T-helper 2 cell treated with Interferon-gamma antibody and Interleukin-4, amounts not matched to agents 100 ng/mL and 5 ng/mL, for 36 hours (primary cell): ENCODE results near the gene NAA25. TPM values are rescaled to one million over a fixed set of nuclear protein-coding genes. Genes with fewer than 3 reads are reported as not detected.
"Not testable (repeated sequence)": the region's sequence is repeated elsewhere in the genome, so short reads cannot be mapped to it uniquely, and the experiment has no call there.

ENCODE experiments used
- intact Hi-C: fragments of 100-400 bp; cut with micrococcal nuclease; formaldehyde crosslinking; loops from one replicate; pipeline ENCODE4 v1.15.1; 2023
- total RNA-seq: library from RNA; stranded (reverse); gene quantifications from 2 replicates; pipeline ENCODE4 v1.2.3, GENCODE V29; 2022

The NAA25 gene
- total RNA-seq, 1 donor from 2014 or later, result 33.6 TPM

DNA sequence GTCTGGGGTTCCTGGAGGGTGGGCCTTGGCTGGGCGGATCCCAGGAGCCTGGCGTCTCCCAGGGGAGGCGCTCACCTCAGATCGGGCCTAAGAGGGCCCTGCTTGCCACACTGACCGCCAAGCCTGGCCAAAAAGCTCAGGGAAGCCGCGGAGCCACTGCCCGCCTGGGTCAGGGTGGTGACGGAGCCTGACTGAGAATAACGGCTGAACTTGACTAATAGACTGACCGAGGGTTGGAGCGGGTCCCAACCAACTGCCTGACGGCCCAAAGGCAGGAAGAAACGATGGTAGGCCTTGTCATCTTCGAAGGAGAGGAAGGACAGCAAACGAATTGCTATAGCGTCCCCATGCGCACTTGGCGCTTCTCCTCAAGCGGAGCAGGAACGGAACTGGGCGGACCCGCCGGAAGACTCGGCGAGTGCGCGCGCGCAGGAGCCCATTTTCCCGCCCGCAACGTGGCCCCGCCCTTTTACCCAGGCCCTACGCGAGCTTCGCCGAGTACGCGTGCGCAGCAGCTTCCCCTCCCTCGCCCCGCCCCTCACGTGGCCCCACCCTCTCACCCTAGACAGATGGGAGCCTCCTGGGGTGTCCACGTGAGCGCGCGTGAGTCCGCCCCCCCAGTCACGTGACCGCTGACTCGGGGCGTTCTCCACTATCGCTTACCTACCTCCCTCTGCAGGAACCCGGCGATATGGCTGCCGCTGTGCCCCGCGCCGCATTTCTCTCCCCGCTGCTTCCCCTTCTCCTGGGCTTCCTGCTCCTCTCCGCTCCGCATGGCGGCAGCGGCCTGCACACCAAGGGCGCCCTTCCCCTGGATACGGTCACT is 95.6 kb downstream of the NAA25 start, which contains the start of the genes ERP29 and TMEM116:
TSS of gene ERP29 (plus strand) at position 652 of the 826 bp plus-strand sequence. CDS start at position 692, 40 bp downstream.
TSS of gene TMEM116 (minus strand) at position 391 of the 826 bp plus-strand sequence. CDS start 7,895 bp downstream, outside the sequence.
- intact Hi-C loops, result loop anchor here (1.0 to 5.0 kb wide), 8 partner anchors 19 to 396 kb away; partner anchors contain the start of genes ACAD10, BRAP, HECTD4 and MAPKAPK5

GRCh38 chr12:112011685-112012084 is 96.9 kb downstream of the NAA25 start:
- intact Hi-C loops, result loop anchor here (2.0 to 5.0 kb wide), 2 partner anchors 324 to 397 kb away; partner anchors contain the start of genes ACAD10, BRAP and RPL6

DNA sequence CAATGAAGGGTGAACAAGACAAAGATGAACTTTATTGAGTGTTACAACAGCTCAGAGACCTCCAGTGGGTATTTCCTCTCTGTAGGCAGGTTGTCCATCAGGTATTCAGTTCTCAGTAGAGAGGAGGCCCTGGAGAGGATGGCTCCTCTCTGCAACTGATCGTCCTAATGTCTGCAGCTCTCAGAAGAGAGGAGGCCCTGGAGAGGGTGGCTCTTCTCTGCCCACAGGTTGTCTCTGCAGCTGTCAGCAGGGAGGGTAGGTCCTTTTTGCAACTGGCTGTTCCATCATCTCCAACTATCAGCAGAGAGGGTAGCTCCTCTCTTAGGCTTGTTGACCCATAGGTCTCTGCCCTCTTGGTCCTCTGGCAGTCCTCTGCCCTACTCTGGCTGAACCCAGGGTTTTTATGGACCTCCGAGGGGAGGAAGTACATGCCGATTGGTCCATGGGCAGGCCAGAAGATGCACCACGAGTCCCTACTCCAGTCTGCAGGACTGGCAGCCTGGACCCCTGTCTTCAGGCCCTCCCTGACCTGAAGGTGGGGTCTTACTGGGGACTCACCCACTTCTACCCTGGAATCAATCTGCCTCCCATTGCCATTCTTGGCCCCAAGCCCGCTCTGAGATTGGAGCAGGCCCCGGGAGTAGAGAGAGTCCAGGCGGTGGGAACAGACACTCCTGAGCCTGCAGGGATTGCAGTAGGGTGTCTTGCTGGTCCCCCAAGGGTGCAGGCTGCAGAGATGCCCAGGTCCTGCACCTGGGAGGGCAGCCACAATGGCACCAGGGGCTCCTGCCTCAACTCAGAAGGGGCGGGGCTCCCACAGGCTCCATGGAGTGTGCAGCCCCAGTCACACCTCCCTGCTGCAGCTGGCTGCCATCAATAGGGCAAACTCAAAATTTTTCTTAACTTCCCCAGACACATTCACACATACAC is 97.9 kb downstream of the NAA25 start:
- intact Hi-C loops, result loop anchor here (5.0 kb wide), 1 partner anchor 323 kb away; the partner anchor contains the start of genes ACAD10 and BRAP

- intact Hi-C loops, result not testable (repeated sequence)
These were observed 99.0 kb downstream of the NAA25 start for GRCh38 chr12:112009596-112009995.

GRCh38 chr12:112008918-112009317 is 99.7 kb downstream of the NAA25 start:
- intact Hi-C loops, result no loop called here

DNA sequence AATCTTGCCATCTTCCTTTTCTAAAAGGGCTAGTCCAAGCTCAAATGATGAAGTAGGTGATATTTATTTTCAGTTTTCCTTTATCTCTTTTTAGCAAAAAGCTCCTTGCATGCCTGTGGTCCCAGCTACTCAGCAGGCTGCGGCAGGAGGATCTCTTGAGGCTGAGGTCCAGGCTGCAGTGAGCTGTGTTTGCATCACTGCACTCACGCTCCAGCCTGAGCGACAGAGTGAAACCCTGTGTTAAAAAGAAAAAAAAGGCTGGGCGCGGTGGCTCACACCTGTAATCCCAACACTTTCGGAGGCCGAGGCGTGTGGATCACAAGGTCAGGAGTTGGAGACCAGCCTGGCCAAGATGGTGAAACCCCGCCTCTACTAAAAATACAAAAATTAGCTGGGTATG is 100.6 kb downstream of the NAA25 start:
- intact Hi-C loops, result no loop called here

- intact Hi-C loops, result no loop called here
These were observed 102.9 kb downstream of the NAA25 start for GRCh38 chr12:112005419-112006395.

DNA sequence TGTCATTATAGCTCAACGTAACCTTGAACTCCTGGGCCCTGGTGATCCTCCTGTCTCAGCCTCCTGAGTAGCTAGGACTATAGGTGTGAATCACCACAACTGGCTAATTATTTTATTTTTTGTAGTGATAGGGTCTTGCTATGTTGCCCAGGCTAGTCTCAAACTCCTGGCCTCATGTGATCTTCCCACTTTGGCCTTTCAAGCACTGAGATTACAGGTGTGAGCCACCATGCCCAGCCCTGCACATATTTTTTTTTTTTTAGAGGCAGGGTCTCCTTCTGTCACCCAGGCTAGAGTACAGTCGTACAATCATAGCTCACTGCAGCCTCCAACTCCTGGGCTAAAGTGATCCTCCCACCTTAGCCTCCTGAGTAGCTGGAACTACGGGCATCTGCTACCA is 104.5 kb downstream of the NAA25 start:
- intact Hi-C loops, result no loop called here

- intact Hi-C loops, result no loop called here
These were observed 107.0 kb downstream of the NAA25 start for GRCh38 chr12:112001576-112001975.

DNA sequence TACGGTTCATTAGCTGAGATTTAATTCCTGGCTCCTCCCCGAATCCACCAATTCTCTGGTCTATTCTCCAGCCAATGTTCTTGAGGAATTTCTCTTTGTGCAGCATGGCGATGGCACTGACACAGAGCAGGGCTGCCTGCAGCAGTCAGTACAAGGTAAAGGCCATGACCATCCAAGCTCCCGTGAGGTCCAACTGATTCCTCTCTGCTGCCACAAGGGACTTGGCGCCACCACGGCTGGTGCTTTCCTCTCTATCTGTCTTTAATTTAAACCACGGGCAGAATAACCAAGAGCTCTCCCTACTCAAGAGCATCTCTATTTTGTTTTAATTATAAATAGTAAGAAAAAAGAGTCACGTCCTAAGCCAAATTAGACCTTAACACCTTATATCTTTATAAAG is 107.8 kb downstream of the NAA25 start:
- intact Hi-C loops, result no loop called here

GRCh38 chr12:111999129-111999528 is 109.5 kb downstream of the NAA25 start:
- intact Hi-C loops, result not testable (repeated sequence)

GRCh38 chr12:111998015-111998414 is 110.6 kb downstream of the NAA25 start:
- intact Hi-C loops, result no loop called here

GRCh38 chr12:111997300-111997699 is 111.3 kb downstream of the NAA25 start:
- intact Hi-C loops, result no loop called here

GRCh38 chr12:111995782-111996480 is 112.7 kb downstream of the NAA25 start:
- intact Hi-C loops, result loop anchor here (2.0 kb wide), 1 partner anchor 45 kb away; no protein-coding TSS in a partner anchor

- intact Hi-C loops, result loop anchor here (1.0 to 2.0 kb wide), 2 partner anchors 19 to 44 kb away; partner anchors contain the start of genes ERP29 and TMEM116
These were observed 114.1 kb downstream of the NAA25 start for GRCh38 chr12:111994211-111995111.

DNA sequence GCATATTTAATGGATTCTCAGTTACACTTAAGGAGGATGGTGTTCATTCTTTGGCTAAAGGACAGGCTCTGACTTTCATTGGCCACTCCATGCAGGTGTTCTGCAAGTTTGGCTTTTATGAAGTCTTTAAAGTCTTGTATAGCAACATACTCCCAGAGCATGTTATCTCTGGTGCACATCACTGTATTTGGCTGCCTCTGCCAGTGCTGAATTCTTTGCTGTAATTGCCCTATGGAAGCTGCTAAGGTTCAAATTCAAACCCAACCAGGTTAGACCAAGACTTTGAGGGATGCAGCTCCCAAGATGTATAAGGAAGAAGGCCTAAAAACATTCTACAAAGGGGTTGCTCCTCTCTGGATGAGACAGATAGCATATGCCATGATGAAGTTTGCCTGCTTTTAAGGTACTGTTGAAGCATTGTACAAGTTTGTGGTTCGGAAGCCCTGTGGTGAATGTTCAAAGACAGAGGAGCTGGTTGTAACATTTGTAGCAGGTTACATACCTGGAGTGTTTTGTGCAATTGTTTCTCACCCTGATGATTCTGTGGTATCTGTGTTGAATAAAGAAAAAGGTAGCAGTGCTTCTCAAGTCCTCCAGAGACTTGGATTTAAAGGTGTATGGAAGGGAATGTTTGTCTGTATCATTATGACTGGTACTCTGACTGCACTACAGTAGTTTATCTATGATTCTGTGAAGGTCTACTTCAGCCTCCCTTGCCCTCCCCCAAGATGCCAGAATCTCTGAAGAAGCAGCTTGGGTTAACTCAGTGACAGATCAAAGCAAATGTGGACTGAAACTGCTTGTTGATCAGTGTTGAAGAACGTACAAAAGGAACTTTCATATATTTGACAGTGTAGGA is 115.1 kb downstream of the NAA25 start:
- intact Hi-C loops, result loop anchor here (1.0 to 2.0 kb wide), 3 partner anchors 20 to 137 kb away; partner anchors contain the start of genes ERP29 and TMEM116

DNA sequence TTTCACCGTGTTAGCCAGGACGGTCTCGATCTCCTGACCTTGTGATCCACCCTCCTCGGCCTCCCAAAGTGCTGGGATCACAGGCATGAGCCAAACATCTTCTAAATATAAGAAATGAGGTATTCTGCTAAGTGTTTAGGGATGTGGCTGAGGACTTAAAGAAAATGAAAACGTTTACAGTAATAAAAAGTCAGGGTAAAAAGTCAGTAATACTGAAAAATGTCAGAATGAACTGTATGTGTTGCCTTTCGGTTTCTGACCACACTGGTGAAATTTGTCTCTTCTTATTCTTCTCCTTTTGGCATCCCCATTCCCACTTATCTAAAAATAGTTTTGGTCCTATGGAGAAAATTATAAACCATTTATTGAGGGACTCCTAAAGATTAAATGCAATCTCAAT is 116.1 kb downstream of the NAA25 start:
- intact Hi-C loops, result loop anchor here (2.0 kb wide), 1 partner anchor 138 kb away; no protein-coding TSS in a partner anchor
